GM20000 (cell line): ENCODE measurements around the gene UTS2B.

ENCODE experiments used
- DNase-seq: peaks from one replicate; pipeline ENCODE4 v3.0.0; 2012; ENCODE audit warnings: low spot score
- TF ChIP-seq, protein P1 (sequence below): IDR thresholded peaks from 2 replicates; pipeline ENCODE4 v1.5.1; 2012; ENCODE audit warnings: mild to moderate bottlenecking, control low read depth; ENCODE audit errors: extremely low read depth, missing control alignments

Gene UTS2B

DNA sequence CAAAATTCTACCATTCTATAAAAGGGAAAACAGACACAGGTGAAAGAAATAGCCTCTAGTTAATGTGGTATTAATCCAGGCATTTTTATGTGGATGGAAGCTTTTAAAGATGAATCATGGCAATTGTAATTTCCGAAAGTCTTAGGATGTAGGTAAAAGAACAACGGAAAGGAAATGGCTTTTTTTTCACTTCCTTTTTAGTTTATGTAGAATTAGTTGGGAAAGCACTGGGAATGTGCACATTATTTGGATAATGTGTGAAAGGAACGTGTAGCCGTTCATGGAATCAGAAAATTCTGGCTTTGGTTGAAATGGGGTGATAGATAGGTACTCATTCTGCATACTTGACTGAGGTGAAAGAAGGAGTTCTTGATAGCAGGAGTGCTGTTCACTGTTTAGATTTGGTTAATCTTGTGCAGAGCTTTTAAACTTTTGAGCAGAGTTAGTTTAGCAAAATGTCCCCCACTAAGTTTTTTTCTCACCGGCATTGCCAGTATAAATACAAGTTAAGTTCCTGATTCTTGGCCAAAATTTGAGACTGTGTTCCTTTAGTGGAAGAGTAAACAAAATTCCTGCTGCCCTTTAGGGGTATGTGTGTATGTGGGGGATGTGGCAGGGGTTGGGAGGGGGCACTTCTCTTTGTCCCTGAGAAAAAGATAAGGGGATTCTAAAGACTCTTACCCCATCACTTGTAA, 20.2 kb upstream of the UTS2B start:
- DNase-seq: no peak
- TF ChIP-seq, protein P1, sequence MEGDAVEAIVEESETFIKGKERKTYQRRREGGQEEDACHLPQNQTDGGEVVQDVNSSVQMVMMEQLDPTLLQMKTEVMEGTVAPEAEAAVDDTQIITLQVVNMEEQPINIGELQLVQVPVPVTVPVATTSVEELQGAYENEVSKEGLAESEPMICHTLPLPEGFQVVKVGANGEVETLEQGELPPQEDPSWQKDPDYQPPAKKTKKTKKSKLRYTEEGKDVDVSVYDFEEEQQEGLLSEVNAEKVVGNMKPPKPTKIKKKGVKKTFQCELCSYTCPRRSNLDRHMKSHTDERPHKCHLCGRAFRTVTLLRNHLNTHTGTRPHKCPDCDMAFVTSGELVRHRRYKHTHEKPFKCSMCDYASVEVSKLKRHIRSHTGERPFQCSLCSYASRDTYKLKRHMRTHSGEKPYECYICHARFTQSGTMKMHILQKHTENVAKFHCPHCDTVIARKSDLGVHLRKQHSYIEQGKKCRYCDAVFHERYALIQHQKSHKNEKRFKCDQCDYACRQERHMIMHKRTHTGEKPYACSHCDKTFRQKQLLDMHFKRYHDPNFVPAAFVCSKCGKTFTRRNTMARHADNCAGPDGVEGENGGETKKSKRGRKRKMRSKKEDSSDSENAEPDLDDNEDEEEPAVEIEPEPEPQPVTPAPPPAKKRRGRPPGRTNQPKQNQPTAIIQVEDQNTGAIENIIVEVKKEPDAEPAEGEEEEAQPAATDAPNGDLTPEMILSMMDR: no peak

DNA sequence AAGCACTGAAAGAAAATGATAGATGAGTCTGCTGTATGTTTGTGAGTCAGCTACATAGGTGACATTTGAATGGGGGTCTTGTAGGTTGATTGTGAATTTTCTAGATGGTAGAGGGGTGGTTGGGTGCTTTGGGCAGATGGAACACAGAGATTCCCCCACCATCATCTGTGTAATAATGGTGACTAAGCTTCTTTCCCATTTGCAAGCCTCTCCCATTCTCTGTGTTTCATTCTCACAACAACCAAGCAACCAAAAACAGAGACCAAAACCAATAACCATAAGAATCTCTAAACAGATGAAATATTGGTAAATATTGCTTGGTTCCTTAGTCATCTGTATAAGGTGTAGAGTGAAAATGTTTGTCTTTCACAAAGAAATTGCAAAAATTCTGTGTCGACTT, 17.8 kb upstream of the UTS2B start:
- TF ChIP-seq, protein P1: no peak
- no peak for DNase-seq

DNA sequence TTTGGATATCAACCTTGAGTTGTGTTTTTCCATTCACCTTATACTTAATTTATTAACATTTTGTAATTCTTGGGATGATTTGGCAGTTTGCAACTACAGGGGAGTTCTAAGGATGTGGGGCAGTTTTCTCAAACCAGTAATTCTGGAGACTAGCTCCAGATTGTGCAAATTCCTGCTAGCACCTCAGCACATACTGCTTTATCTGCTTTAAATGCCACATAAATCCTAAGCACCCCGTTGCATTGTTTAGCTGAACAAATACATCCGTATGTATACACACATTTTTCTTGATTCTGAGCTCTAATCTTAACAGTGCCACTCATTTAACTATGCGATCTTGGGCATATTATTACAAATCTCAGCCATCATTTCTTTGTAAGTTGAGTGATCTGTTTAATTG, 16.9 kb upstream of the UTS2B start:
- DNase-seq: no peak
- TF ChIP-seq, protein P1: no peak

DNA sequence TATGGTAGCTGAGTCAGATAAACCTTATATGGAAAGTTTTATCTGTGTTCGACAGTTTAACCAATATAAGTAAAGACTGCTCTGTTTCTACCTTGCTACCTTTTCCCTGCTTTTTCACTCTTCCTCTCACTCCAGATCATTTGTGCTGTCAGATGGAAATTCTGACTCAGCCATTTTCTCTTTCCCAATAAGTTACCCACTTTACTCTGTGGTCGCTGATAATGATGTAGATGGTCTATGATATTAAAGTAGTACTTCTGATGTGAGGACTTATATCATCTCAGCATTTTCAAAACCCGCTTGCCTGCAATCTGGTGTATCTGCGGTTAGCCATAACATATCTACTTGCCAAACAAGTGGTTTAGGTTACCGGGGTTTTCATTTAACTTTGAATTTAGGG, 15.0 kb upstream of the UTS2B start:
- DNase-seq: no peak
- TF ChIP-seq, protein P1: no peak

DNA sequence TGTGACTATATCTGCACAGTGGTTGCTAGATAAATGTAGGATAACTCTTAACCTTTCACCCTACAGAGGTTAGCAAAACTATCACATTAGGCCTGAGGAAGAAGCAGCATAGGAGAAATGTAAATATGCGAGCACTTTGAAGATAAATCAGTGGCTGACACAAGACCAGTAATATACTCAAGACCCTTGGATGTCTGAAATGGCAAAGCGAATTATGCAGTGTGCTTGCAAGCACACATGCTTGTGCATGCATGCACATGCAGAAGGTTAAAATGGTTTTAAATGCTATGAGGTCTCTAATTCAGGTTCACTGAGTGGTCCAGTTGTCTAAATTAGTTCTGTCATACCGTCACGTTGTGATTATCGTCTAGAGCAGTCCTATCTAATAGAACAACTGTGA, 13.6 kb upstream of the UTS2B start:
- TF ChIP-seq, protein P1: no peak
- no peak for DNase-seq

DNA sequence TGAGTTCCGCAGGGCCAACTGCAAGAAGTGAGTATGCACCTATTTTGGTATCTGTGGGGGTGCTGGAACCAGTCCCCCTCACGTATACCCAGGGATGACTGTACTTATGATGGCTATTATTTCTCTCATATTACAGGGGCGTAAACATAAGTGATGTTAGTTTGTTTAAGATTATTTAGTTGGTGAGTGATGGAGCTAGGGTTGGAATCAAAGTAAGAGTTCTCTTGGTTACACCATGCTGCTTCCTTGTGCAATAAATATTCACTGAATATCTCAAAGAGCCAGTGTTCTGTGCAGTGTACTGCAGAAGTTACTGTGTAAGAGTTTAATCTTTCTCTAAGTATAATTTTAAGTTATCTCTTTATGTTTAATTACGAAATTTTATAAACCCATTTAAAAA, 12.8 kb upstream of the UTS2B start:
- no peak for DNase-seq
- TF ChIP-seq, protein P1: no peak

DNA sequence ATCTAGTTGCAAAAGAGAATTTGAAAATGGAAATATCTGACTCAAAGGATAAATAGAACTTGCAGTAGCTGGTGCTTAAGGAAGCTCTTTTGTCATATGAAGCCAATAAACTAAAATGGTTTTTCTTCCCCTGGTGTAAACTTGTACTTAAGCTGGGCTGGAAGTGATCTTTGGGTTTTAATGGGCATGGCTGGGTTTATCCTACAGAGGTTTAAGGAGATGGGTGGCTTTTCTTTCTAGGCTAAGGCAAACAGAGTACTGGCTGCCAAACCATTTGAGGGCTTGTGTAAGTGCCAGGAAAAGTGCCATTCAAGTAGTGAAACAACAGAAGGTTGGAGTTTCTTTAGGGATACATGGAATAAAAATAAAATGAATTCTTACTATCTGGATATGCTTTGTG, 12.1 kb upstream of the UTS2B start:
- no peak for DNase-seq
- TF ChIP-seq, protein P1: no peak
